NCI-H2227 (cell line): ENCODE results near the gene DRG2.

Source experiments
- DNase-seq: peaks from one replicate; lab custom pipeline; 2025; ENCODE audit not compliant: unreplicated experiment; lab: John Stamatoyannopoulos, UW

The DRG2 gene

DNA sequence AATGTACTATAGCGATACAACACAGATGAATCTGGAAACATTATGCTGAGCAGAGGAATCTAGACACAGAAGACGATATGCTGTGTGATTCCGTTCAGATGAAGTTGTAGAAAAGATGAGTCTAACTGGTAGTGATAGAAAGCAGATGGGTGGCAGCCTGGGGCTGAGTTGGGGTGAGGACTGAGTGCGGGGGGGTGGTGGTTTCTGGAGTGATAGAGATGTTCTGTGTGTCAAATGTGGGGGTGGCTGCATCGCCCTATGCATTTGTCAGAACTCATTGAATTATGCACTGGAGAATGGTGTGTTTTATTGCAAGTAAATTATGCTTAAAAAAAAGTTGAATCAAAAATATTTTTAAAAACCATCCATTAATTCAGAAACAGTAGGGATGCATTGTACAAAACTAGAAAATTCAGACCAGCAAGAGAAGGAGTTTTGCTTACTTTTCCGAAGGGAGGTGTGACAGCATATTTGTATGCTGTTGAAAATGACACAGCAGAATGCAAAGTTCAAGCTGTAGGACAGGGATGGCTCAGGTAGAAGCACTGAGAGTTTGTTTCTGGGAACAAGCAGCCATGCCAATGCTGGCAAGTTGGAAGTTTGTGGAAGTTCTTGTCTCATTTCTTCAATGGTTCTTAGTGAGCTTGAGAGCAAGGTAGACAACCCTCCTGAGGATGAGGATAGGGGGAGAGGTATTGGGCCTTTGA lies 13.0 kb upstream of the DRG2 start:
- DNase-seq: no peak

DNA sequence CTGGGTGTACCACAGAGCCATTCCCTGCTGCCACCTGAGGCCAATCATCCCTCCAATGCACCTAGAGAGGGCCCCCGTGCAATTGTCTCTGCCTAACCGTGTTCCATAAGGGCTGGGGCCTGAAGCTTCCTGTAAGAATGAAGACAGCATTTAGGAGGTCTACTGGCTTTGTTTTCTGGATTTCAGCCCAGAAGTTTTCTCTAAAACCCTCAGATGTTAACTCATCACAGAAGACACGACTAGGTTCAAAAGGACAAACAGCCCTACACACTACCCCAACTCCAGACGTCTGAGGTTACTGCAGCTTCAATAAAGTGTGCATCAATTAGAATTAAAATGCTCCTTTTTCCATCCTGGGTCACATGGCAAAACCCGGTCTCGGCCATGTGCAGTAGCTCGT lies 10.8 kb upstream of the DRG2 start:
- no peak for DNase-seq

DNA sequence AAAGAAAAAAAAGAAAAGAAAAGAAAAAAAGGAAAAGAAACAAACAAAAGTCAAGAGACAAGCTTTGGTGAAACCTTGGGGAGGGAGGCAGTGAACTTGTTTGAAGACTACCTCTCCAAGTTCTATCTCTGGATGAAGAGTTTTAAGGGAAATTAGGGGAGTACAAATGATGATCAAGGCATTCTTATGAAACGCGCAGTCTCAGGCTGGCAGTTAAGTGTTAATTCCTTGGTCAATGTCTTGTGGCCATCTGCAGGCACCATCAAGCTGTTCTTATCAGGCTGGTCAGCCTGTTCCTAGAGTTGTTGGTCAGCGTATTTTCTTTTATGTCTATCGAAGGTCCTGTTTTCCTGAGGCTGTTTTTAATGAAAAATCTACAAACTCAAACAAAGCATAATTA lies 8.2 kb upstream of the DRG2 start:
- DNase-seq: no peak

DNA sequence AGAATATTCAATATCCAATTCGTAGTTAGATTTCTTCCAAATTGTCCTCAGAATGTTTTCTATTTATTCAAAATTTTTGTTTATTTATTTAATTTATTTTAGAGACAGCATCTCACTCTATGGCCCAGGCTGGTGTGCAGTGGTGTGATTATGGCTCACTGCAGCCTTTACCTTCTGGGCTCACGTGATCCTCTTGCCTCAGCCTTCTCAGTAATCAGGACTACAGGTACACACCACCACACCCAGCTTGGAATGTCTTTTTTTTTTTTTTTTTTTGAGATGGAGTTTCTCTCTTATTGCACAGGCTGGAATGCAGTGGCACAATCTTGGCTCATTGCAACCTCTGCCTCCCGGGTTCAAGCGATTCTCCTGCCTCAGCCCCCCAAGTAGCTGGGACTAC lies 3.5 kb upstream of the DRG2 start:
- DNase-seq: no peak

DNA sequence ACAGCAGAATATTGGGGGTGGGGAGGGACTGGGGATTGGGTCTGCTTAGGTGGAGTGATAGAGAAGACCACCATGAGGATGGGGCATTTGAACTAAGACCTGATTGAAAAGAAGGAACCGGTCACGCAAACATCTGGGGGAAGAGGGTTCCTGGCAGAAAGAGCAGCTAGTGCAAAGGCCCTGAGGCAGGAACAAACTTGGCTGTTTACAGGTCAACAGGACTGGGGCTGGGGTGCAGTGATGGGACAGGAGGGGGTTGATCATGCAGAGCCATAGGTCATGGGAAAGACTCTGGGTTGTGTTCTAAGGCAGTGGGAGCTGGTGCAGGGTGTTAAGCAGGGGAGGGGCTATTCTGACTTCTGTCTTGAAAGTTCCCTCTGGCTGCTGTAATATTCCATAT lies 1.9 kb downstream of the DRG2 start:
- no peak for DNase-seq

DNA sequence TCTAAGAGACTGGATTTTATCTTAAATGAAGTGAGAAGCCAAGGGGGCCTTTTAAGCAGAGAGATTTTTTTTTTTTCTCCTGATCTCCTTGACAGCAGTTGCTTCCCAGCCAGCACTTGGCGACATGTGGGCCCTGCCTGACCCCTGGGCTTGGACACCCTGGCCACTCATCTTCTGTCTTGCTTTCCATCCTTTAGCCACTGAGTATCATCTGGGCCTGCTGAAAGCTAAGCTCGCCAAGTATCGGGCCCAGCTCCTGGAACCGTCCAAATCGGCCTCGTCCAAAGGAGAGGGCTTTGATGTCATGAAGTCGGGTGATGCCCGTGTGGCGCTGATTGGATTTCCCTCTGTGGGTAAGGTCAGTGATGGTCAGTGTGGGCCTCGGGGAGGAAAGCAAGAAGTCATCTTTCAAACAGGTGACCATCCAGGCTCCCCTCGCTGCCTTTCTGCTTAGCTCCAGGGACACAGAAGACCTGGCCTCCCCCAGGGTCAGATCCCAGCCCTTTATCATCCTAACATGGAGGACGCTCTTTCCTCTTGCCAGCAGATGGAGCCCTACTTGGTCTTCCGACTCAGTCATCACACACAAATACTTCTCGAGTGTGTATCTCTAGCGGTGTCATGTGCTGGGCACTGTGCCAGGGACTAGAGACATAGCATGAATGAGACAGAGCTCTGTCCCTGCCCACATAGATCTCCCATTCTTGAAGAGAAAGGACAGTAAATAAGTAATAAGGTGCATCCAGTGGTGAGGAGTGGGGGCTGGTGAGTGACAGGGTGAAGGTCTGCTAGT lies 6.1 kb downstream of the DRG2 start:
- DNase-seq: peak; percentile 32

DNA sequence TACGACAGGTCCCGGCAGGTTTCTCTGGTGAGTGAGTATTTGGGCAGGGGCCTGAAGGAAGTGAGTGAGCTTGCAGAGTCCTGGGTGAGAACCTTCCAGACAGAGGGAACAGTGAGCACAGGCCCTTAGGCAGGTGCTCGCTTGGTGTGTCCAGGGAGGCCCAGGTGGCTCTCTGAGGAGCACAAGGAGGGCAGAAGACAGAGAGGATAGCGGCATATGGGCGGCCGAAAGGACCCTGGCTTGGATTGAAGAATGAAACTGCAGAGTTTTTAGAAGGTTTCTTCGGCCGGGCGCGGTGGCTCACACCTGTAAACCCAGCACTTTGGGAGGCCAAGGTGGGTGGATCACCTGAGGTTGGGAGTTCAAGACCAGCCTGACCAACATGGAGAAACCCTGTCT lies 6.7 kb downstream of the DRG2 start:
- DNase-seq: no peak

DNA sequence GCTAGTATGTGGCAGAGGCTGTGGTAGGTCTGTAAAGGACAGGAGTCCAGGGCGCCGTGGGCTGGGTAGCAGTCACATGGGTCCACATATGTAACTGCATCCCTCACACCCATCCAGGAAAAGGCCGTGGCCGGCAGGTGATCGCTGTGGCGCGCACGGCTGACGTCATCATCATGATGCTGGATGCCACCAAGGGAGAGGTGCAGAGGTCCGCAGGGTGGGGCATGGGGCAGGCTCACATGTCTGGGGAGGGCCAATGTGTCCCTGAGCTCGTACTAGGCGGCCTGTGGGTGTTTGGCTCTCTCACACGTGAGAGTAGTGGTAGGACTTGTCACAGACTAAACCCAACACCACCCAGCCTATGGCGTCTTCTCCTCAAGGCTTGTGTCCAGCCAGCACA lies 11.8 kb downstream of the DRG2 start:
- no peak for DNase-seq

DNA sequence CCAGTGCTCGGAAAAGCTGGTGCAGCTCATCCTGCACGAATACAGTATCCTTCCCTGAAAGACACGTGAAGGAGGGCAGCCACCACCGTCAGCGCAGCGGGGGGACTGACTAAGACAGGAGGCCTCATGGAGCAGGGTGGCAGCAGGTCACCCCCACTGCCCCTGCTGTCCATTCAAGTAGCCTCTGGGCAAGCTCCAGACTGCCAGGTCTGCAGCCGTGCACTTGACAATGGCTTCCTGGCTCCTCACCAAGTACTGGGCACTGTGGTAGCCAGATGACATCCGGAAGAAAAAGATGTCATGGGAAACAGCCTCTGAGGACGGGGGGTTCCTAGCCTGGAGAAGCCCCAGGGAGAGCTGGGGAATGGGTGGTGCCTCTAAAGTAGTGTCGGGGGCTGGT lies 12.9 kb downstream of the DRG2 start:
- no peak for DNase-seq

DNA sequence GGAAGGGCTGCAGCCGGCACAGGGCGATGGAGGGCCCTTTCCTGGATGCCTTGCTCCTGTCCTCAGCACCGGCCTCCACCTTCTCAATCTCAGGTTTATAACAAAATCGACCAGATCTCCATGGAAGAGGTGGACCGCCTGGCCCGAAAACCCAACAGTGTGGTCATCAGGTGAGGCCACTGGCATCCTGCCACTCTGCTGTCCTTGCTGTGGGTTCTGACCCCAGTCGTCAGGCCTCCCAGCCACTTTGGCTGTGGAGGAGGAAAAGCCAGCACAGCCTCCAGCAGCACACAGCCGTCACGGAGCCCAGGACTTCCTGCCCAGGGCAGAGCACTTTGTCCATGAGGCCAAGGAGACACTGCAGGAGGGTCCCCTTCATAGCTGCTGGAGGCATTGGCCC lies 14.1 kb downstream of the DRG2 start:
- DNase-seq: no peak

DNA sequence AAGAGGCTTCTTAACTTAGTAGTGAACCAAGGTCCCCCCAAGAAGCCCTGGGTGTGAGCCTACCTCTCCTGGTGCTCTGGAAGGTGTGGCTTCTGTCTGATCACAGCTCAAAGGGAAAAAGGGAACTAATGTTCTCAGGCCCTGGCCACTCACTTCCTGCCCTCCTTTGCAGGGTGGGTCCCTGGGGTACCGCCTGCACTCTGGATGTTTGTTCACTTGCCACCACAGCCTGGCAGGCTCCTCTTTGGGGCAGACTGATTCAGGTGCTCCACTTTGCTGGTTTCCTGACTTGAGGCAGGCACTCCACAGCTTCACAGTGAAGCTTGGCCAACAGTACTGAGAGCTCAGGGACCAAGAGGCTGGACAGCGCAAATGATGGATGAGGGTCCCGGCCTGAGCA lies 14.9 kb downstream of the DRG2 start:
- no peak for DNase-seq

DNA sequence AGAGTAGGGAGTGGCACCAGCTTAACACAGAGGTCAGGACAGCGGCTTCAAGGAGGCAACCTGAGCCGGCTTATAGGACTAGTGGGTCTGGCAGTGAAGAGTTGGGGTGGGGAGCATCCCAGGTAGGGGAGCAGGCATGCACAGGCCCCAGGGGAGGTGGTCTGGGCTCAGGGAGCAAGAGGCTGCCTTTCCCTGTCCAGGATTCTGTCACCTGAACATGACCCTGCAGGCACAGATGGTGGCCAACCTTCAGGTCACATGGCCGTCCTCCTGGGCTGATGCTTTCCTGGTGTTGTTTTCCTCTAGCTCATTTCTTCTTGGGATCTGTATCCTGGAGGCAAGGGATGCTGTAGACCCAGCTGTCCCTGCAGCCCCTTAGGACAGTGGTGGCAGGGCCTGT lies 17.3 kb downstream of the DRG2 start:
- DNase-seq: no peak

DNA sequence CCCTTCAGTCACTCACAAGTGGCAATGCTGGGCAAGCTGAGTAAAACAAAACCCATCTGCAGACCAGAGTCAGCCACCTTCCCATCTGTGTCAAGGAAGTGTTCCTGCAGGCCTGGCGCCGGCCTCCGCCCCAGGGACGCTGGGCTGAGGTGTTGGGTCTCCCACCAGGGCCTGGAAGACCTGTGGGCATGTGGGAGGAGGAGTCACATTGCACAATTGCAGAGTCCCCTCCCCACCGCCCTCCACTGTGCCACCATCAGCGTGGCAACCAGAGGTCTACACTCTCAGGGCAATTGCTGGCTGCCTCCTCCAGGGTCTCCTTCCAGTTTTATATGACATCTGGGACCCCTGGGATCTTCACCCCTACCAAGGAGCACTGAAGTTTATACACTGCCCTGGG lies 17.8 kb downstream of the DRG2 start:
- no peak for DNase-seq

DNA sequence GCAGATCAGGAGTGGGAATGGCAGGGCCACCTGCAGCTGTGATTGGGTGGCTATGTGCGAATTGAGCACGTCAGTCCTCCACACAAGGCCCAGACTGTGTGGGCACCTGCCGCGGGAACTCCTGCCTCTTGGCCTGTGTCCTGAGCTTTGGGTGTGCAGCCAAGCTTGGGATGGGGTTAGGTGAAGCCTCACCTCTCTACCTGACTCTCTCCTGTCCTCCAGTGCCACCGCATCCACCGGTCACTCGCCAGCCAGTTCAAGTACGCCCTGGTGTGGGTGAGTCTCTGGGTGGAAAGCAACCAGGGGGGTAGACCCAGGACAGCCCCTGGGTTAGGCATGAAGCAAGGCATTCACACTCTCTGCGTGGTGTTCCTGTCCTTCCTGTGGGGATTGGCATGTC lies 18.5 kb downstream of the DRG2 start:
- DNase-seq: no peak

DNA sequence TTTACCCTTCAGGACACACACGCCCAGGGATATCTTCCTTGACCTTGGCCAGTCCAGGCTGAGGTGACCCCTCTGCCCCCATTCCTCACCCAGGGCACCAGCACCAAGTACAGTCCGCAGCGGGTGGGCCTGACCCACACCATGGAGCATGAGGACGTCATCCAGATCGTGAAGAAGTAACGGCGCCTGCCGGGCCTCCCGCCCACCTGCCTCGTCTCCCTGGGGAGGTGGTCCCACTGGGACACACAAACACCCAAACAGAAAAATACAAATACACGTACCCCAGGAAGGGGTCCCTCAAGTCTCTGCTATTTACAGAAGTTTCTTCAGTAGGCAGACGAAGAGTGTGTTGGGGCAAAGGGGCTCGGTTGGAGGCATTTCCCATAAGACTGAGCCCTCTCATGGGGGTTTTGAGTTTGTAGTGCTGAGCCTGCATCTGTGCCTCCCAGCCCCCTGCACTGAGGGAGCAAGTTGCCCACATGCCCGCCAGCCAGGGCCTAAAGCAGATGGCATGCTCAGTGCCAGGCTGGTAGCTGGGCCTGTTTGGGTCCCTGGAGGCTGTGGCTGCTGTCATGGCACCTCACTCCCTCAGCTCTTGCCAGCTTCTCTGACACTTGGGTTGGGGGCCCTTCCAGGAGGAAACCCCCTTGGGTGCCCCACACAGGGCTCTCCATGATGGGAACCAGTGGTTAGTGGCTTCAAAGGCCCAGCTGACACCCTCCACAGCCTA lies 19.5 kb downstream of the DRG2 start:
- no peak for DNase-seq

DNA sequence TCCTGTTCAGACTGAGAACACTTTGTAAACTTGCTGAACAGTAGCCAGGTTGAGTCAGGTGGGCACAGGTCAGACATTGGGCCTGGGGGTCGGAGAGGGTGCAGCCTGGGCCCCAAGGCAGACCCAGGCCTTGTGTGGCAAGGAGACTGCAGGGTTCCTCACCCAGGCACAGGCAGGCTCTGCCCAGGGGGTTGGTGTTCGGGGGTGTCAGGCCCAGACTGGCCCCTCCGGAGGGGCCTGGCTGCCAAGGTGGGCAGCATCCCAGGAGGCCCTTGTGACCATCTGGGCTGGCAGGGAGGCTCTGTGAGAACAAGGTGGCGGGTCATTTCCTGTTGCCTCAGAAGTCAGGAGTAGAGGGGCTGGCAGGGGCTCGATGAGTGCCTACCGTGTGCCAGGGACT lies 20.2 kb downstream of the DRG2 start:
- no peak for DNase-seq

DNA sequence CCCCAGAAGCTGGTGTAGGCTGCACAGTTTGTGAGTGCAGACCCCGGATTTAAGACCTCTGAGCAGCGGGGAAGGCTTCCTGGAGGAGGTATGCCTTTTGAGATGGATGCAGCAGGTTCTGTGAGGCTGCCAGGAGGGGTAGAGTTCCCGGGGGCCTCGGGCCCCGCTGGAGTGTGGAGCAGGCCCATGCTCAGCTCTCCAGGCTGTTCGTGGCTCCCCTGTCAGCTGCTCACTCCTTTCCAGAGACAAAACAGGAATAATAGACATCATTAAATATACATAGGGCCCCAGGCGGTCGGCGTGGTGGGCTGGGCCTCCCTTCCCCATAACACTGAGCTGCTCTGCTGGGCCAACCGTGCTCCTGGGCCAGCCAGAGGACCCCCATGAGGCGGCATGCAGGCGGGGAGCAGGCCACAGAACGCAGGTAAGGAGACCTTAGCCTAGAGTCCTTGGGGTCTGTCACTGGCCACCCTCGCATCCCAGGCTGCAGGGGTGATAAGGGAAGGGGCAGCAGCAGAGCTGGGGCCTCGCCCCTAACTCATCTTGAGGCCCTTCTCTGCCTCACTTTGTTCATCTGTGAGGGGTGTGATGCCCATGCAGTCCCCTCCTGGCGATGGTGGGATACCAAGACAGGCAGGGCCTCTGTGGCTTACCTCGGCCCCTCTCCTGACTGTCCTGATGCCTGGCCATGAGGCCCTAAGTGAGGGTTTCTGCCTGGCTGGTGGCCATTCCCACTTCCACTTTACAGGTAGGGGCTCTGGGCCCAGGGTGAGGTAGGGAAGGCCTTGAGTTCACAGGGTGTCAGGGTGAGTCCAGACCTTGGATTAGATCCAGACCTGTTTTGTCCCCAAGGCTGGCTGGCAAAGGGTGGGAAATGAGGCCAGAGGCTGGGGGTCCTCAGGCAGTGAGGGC lies 20.9 kb downstream of the DRG2 start, which contains the start of gene MYO15A:
Gene MYO15A (plus strand): TSS at position 356 of the 912 bp plus-strand sequence. CDS start 10,045 bp downstream, outside the sequence.
- DNase-seq: no peak

DNA sequence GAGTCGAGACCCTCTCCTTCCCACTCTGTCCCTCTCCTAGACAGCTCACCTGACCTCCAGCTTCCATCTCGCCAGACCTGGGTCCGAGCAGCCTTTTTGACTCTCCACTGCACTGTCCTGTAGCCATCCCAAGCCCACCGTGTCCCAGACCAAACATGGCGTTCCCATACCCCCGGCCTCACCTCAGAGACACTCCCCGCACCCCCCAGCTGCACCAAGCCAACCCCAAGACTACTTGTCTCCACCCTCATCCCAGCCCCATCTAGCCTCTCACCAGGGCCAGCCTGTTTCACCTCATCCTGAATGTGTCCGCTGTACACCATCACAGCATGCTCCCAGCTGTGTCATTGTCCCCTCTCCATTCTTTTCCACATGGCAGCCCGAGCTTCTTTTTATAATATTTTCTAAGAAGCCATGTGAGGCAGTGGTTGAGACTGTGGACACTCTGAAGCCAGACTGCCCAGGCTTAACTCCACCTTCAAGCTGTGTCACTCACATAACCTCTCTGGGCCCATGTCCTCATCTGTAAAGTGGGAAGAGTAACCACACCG lies 22.3 kb downstream of the DRG2 start:
- no peak for DNase-seq

DNA sequence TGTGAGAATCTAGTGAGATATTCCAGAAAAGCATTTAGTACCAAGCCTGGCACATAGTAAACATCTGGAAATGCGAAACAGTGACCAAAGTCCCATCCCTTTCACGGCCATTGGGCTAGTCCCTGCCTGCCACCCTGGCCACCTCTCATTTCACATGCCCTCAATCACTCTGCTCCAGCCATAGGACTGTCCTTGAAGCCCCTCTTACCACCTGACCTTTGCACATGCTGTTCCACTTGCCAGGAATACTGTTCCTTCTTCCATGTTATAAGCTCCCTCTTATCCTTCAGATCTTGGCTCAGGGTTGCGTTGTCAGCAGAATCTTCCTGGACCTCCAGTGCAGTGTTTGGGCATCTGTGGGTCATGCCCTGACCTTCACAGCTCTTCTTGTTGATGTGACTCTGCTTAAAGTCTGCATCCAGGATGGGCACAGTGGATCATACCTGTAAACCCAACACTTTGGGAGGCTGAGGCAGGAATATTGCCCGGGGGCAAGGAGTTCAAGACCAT lies 22.9 kb downstream of the DRG2 start:
- no peak for DNase-seq

DNA sequence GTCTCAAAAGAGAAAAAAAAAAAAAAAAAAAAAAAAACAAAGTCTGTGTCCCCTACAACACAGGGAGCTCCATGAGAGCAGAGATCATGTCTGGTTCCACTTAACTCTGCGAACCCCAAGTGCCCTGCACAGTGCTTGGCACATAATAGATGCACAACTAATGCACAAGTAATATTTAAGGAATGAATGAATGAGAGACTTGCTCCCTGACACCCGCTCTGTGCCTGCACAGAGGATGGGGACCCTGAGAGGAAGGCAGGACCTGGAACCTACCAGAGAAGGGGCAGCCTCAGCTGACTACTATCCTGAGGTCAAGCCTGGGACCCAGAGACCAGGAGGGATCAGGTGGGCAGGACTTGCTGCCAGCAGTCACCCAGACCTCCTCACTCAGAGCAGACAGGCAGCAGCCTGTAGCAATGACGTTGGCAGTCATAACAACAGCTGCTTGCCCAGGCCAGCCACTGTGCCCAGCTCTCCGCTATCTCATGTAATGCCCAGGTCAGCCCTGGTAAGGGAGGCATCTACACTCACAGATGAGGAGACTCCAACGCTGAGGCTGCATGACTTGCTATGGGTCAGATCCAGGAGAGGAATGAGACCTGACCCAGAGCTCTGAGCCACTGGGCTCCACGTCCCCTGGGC lies 23.7 kb downstream of the DRG2 start:
- no peak for DNase-seq
